H9 (cell line): Measurements from ENCODE around the gene TIAM1. TPM values are rescaled to one million over a fixed set of nuclear protein-coding genes. Genes with fewer than 3 reads are reported as not detected.

Experiments
- DNase-seq: peaks from one replicate; pipeline ENCODE4 v3.0.0-alpha.2; 2017
- H2AFZ ChIP-seq: one replicate; pipeline ENCODE4 v1.6.1; 2013; ENCODE audit warnings: mild to moderate bottlenecking, low read length, control low read depth, moderate library complexity
- H2AK5ac ChIP-seq: 2 replicates; pipeline ENCODE4 v1.6.1; 2013; ENCODE audit warnings: low read length, control low read depth, mixed read lengths; ENCODE audit not compliant: insufficient read length
- H2BK120ac ChIP-seq: one replicate; pipeline ENCODE4 v1.6.1; 2013; ENCODE audit warnings: low read depth, mild to moderate bottlenecking, low read length, control low read depth, inconsistent platforms; ENCODE audit not compliant: poor library complexity, severe bottlenecking
- H2BK12ac ChIP-seq: 2 replicates; pipeline ENCODE4 v1.6.1; 2013; ENCODE audit warnings: low read length, control low read depth, mixed read lengths, low read depth; ENCODE audit not compliant: insufficient read length
- H2BK15ac ChIP-seq: 2 replicates; pipeline ENCODE4 v1.6.1; 2013; ENCODE audit warnings: low read depth, low read length, control low read depth
- H2BK20ac ChIP-seq: one replicate; pipeline ENCODE4 v1.6.1; 2013; ENCODE audit warnings: low read depth, mild to moderate bottlenecking, low read length, control low read depth, inconsistent platforms; ENCODE audit not compliant: poor library complexity, severe bottlenecking
- H2BK5ac ChIP-seq: 2 replicates; pipeline ENCODE4 v1.6.1; 2013; ENCODE audit warnings: low read length, control low read depth, mixed read lengths; ENCODE audit not compliant: insufficient read length
- H3K14ac ChIP-seq: 2 replicates; pipeline ENCODE4 v1.6.1; 2013; ENCODE audit warnings: low read length, control low read depth; ENCODE audit not compliant: insufficient read depth
- H3K18ac ChIP-seq: 2 replicates; pipeline ENCODE4 v1.6.1; 2013; ENCODE audit warnings: low read depth, mild to moderate bottlenecking, mixed read lengths, low read length, control low read depth; ENCODE audit not compliant: insufficient read length
- H3K23ac ChIP-seq: 2 replicates; pipeline ENCODE4 v1.6.1; 2013; ENCODE audit warnings: low read length, control low read depth, mixed read lengths, low read depth; ENCODE audit not compliant: insufficient read length
- H3K23me2 ChIP-seq: 2 replicates; pipeline ENCODE4 v1.6.1; 2013; ENCODE audit warnings: low read depth, mild to moderate bottlenecking, mixed read lengths, low read length, control low read depth; ENCODE audit not compliant: insufficient read length, poor library complexity, severe bottlenecking
- H3K27ac ChIP-seq: 2 replicates; pipeline ENCODE4 v1.5.1; 2013; ENCODE audit warnings: low read length, control low read depth, mixed read lengths, low read depth; ENCODE audit not compliant: insufficient read length
- H3K27me3 ChIP-seq: 2 replicates; pipeline ENCODE4 v1.6.1; 2013; ENCODE audit warnings: low read length, control low read depth, inconsistent platforms; ENCODE audit not compliant: insufficient read depth
- H3K4ac ChIP-seq: 2 replicates; pipeline ENCODE4 v1.6.1; 2013; ENCODE audit warnings: low read depth, mild to moderate bottlenecking, control low read depth, inconsistent platforms, low read length, moderate library complexity
- H3K4me1 ChIP-seq: 2 replicates; pipeline ENCODE4 v1.6.1; 2013; ENCODE audit warnings: low read length, control low read depth, inconsistent platforms; ENCODE audit not compliant: insufficient read depth
- H3K4me2 ChIP-seq: 2 replicates; pipeline ENCODE4 v1.6.1; 2013; ENCODE audit warnings: low read length, control low read depth, mixed read lengths; ENCODE audit not compliant: insufficient read length, insufficient read depth
- H3K56ac ChIP-seq: 2 replicates; pipeline ENCODE4 v1.6.1; 2013; ENCODE audit warnings: low read depth, mild to moderate bottlenecking, mixed read lengths, low read length, control low read depth; ENCODE audit not compliant: insufficient read length
- H3K79me1 ChIP-seq: 2 replicates; pipeline ENCODE4 v1.6.1; 2013; ENCODE audit warnings: low read depth, mild to moderate bottlenecking, moderate library complexity, low read length, control low read depth, inconsistent platforms; ENCODE audit not compliant: insufficient read depth, poor library complexity, severe bottlenecking
- H3K79me2 ChIP-seq: 2 replicates; pipeline ENCODE4 v1.6.1; 2013; ENCODE audit warnings: low read length, control low read depth, inconsistent platforms; ENCODE audit not compliant: insufficient read depth
- H3K9ac ChIP-seq: 2 replicates; pipeline ENCODE4 v1.6.1; 2013; ENCODE audit warnings: low read length, control low read depth, mixed read lengths; ENCODE audit not compliant: insufficient read length; ENCODE audit errors: extremely low read depth
- H3K9me3 ChIP-seq: one replicate; pipeline ENCODE4 v1.6.1; 2013; ENCODE audit warnings: low read depth, low read length, inconsistent platforms; ENCODE audit not compliant: control insufficient read depth
- H3T11ph ChIP-seq: one replicate; pipeline ENCODE4 v1.6.1; 2013; ENCODE audit warnings: mild to moderate bottlenecking, low read length, control low read depth, inconsistent platforms
- H4K20me1 ChIP-seq: one replicate; pipeline ENCODE4 v1.6.1; 2013; ENCODE audit not compliant: control insufficient read depth, insufficient read length, insufficient read depth
- H4K5ac ChIP-seq: 2 replicates; pipeline ENCODE4 v1.6.1; 2013; ENCODE audit warnings: low read depth, mild to moderate bottlenecking, mixed read lengths, low read length, control low read depth; ENCODE audit not compliant: insufficient read length
- H4K8ac ChIP-seq: replicated peaks from 2 replicates; pipeline ENCODE4 v1.6.1; 2013; ENCODE audit warnings: low read length, control low read depth, mixed read lengths, low read depth; ENCODE audit not compliant: insufficient read length
- H4K91ac ChIP-seq: 2 replicates; pipeline ENCODE4 v1.6.1; 2013; ENCODE audit warnings: low read depth, mild to moderate bottlenecking, moderate library complexity, mixed read lengths, low read length, control low read depth; ENCODE audit not compliant: insufficient read length
- H3K27ac Mint-ChIP-seq, 3 experiments: 2 replicates in 2 of 3; 3 replicates in 1 of 3; pipeline ENCODE4 v1.8.0; 2020 to 2021; ENCODE audit warnings: mixed read lengths in 3 of 3, mild to moderate bottlenecking in 1 of 3, moderate library complexity in 1 of 3
- H3K27me3 Mint-ChIP-seq: 2 replicates; pipeline ENCODE4 v1.8.0; 2021; ENCODE audit warnings: low read depth, mild to moderate bottlenecking, moderate library complexity, mixed read lengths
- H3K36me3 Mint-ChIP-seq, 3 experiments: 2 replicates in 2 of 3; 3 replicates in 1 of 3; pipeline ENCODE4 v1.8.0; 2020 to 2021; ENCODE audit warnings: low read depth in 3 of 3, mixed read lengths in 3 of 3; ENCODE audit not compliant: insufficient read depth in 1 of 3
- H3K4me1 Mint-ChIP-seq, 2 experiments: 2 replicates each; pipeline ENCODE4 v1.8.0; 2020; ENCODE audit warnings: mixed read lengths in 2 of 2
- H3K4me3 Mint-ChIP-seq, 2 experiments: 2 replicates in 1 of 2; 3 replicates in 1 of 2; pipeline ENCODE4 v1.8.0; 2020 to 2021; ENCODE audit warnings: mild to moderate bottlenecking in 2 of 2, mixed read lengths in 2 of 2, moderate library complexity in 1 of 2
- H3K9me3 Mint-ChIP-seq, 2 experiments: 2 replicates in 1 of 2; 3 replicates in 1 of 2; pipeline ENCODE4 v1.8.0; 2020; ENCODE audit warnings: mild to moderate bottlenecking in 2 of 2, mixed read lengths in 2 of 2, moderate library complexity in 1 of 2
- CTCF ChIP-seq: fragments of 200-600 bp; sonication (generic); conservative IDR thresholded peaks from 3 replicates; pipeline ENCODE4 v1.8.0; 2021; ENCODE audit warnings: antibody characterized with exemption, mild to moderate bottlenecking
- WGBS: extraction: QIAGEN DNeasy Blood & Tissue Kit; methylation state at CpG from one replicate; pipeline ENCODE4 v1.1.7; 2013; ENCODE audit warnings: missing lambda C conversion rate, low lambda C conversion rate, mixed read lengths; ENCODE audit not compliant: insufficient read length; ENCODE audit errors: extremely low coverage; 5-methylcytosine and 5-hydroxymethylcytosine counted together
- total RNA-seq: library from RNA; stranded (reverse); gene quantifications from 2 replicates; pipeline ENCODE4 v1.2.1, GENCODE V29; 2021

TIAM1 gene
- total RNA-seq, 1 experiment from 2014 or later, result 23.1 TPM

GRCh38 chr21:31349208-31349607, 5.1 kb upstream of the TIAM1 start:
- Histone ChIP-seq H2BK15ac (no peak overlapping the region), H4K20me1 (peaks cover 2% of the 10 kb centered on the region), H2AFZ (no peak overlapping the region), H3K4me1 (no peaks in the 10 kb centered on the region), H2AK5ac (no peak overlapping the region), H3K4me2 (no peak overlapping the region), H3K9me3 (no peaks in the 10 kb centered on the region), H2BK12ac (no peak overlapping the region), H3K27me3 (no peaks in the 10 kb centered on the region), H3K27ac (no peak overlapping the region), H2BK5ac (no peak overlapping the region), H3K79me1 (no peaks in the 10 kb centered on the region), H3K9ac (no peak overlapping the region), H3T11ph (no peak overlapping the region), H3K23ac (no peak overlapping the region), H4K91ac (no peak overlapping the region), H3K56ac (no peak overlapping the region), H3K23me2 (peaks cover 2% of the 10 kb centered on the region), H2BK120ac (no peak overlapping the region), H4K5ac (no peak overlapping the region), H3K4ac (no peak overlapping the region), H2BK20ac (no peak overlapping the region), H3K14ac (no peak overlapping the region), H4K8ac (no peak overlapping the region), H3K79me2 (no peaks in the 10 kb centered on the region), H3K18ac (no peak overlapping the region)
- WGBS, result no CpG with 5 or more reads among the region's 4 CpGs
- H3K9me3 Mint-ChIP-seq, result no peaks in the 10 kb centered on the region
- peaks cover 4 to 11% of the 10 kb centered on the region in 2 experiments for H3K4me1 Mint-ChIP-seq
- H3K4me3 Mint-ChIP-seq, result no peak overlapping the region
- no peaks in the 10 kb centered on the region for H3K36me3 Mint-ChIP-seq
- TF ChIP-seq CTCF, result no peak
- DNase-seq, result no peak
- H3K27me3 Mint-ChIP-seq, result no peaks in the 10 kb centered on the region
- 0 out of 7 replicates have a peak overlapping the region, but pooled peaks of 1 of the 3 experiments have one; percentile 7 for H3K27ac Mint-ChIP-seq
